ENCODE measurements around the gene SLC4A8. TPM values are rescaled to one million over a fixed set of nuclear protein-coding genes. Genes with fewer than 3 reads are reported as not detected.
A peak's percentile ranks its signal among the peaks of the same experiment; 100 is the strongest.

Gene SLC4A8
- total and polyA plus RNA-seq, 8 donors: 0.29 to 9.7 (median 0.97) TPM

DNA sequence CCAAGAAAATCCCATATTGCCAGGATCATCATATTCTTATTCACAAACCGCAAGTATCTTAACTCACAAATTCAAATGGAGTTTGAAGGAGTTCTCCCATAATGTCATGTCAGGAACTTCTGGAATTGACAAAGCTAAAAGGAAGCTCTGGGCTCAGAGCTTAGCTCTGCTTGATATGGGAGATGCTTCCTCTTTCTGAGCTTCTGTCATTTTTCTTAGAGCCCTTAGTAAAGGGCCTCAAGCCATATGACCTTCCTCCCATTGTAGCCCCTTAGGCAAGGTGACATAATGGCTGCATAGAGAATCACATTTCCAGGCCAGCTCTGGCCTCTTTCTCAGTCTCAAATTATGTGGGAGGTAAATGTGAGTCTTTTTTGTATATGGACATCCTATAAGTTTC, 40.9 kb downstream of the SLC4A8 start:
- Histone ChIP-seq H3K4me3 (no peak overlapping the region), H3K27me3 (no peaks in the 10 kb centered on the region), H3K9me3 (no peaks in the 10 kb centered on the region), H3K36me3 (no peaks in the 10 kb centered on the region), H3K27ac (no peak overlapping the region), H3K4me1 (peaks cover 0 to 12% (median 5%) of the 10 kb centered on the region in 4 donors)
- TF ChIP-seq, protein P1, sequence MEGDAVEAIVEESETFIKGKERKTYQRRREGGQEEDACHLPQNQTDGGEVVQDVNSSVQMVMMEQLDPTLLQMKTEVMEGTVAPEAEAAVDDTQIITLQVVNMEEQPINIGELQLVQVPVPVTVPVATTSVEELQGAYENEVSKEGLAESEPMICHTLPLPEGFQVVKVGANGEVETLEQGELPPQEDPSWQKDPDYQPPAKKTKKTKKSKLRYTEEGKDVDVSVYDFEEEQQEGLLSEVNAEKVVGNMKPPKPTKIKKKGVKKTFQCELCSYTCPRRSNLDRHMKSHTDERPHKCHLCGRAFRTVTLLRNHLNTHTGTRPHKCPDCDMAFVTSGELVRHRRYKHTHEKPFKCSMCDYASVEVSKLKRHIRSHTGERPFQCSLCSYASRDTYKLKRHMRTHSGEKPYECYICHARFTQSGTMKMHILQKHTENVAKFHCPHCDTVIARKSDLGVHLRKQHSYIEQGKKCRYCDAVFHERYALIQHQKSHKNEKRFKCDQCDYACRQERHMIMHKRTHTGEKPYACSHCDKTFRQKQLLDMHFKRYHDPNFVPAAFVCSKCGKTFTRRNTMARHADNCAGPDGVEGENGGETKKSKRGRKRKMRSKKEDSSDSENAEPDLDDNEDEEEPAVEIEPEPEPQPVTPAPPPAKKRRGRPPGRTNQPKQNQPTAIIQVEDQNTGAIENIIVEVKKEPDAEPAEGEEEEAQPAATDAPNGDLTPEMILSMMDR (IDR thresholded peaks at IDR 0.05): no peak
- TF ChIP-seq EP300 (IDR thresholded peaks at IDR 0.05) (no peak), POLR2A (IDR thresholded peaks at IDR 0.05) (no peak), POLR2AphosphoS5 (IDR thresholded peaks at IDR 0.05) (no peak)
- 89 to 100% (median 95%) methylated on average over 1 of the region's 1 CpG for WGBS, 5 donors
- no peak for DNase-seq
- intact Hi-C loops (cut with DNase I; ENCODE audit: low total_unique reads): no loop called here

DNA sequence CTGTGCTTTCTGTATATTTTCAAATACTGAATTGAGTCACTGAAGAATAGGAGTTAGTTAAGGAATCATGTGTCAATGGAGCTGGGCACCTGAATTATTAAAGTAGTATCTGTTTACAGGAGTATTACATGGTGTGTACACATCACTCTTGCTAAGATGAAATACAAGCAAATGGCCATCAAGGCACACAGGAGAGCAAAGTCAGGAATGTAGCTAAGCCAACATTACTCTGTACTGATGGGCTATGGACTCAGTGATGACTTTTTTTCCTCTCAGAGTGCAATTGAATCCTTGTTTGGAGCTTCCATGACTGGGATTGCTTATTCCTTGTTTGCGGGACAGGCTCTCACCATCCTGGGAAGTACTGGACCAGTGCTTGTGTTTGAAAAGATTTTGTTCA, 45.5 kb downstream of the SLC4A8 start:
- H3K27ac ChIP-seq: no peak overlapping the region
- H3K36me3 ChIP-seq: no peaks in the 10 kb centered on the region
- no peak for DNase-seq
- H3K9me3 ChIP-seq: no peaks in the 10 kb centered on the region
- H3K4me3 ChIP-seq: no peak overlapping the region
- TF ChIP-seq POLR2A (IDR thresholded peaks at IDR 0.05): no peak
- no peak for TF ChIP-seq EP300 (IDR thresholded peaks at IDR 0.05)
- TF ChIP-seq POLR2AphosphoS5 (IDR thresholded peaks at IDR 0.05): no peak
- TF ChIP-seq, protein P1 (IDR thresholded peaks at IDR 0.05): no peak
- H3K4me1 ChIP-seq: peaks cover 0 to 1% (median 0%) of the 10 kb centered on the region in 4 donors
- intact Hi-C loops (cut with DNase I; ENCODE audit: low total_unique reads): no loop called here
- 96 to 100% (median 100%) methylated on average over 1 of the region's 1 CpG for WGBS, 5 donors
- no peaks in the 10 kb centered on the region for H3K27me3 ChIP-seq

DNA sequence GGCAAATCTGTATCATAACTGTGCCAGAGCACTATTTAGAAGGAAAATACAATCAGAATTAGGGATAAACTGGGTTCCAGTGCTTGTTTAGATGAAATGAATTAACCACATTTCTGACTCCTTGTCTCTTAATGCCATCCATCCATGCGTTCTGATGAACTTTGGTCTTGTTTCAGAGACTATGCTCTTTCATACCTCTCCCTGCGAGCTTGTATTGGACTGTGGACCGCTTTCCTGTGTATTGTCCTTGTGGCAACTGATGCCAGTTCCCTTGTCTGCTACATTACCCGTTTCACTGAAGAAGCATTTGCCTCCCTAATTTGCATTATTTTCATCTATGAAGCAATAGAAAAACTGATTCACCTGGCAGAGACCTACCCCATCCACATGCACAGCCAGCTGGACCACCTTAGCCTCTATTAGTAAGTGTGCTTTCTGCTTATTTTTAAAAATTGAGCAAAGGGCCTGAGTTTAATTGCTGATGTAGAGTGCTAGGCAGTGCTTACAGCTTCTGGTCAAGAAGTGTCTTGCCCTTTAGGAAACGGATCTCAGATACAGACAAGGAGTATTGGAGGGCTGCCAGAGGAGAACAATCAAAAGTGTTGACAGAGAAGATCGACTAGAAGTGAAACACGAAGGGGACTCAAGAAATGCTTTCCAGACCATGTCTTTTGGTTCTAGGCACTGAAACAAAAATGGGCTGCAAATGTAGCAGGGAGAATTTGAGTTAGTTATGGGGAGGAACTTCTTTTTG, 46.7 kb downstream of the SLC4A8 start:
- peak in 1 of 2 donors; percentile 16 for DNase-seq

DNA sequence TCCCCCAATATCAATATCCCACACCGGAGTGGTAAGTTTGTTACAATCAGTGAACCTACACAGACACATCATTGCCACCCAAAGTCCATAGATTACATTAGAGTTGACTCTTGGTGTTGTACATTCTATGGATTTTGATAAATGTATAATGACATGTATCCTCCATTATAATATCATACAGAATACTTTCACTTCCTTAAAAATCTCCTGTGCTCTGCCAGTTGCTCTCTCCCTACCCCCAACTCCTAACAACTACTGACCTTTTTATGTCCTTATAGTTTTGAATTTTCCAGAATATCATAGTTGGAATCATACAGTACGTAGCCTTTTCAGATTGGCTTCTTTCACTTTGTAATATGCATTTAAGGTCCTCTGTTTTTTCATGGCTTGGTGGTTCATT, 48.4 kb downstream of the SLC4A8 start:
- peaks cover 0 to 5% (median 0%) of the 10 kb centered on the region in 4 donors for H3K4me1 ChIP-seq
- TF ChIP-seq, protein P1 (IDR thresholded peaks at IDR 0.05): no peak
- TF ChIP-seq POLR2A (IDR thresholded peaks at IDR 0.05): no peak
- TF ChIP-seq POLR2AphosphoS5 (IDR thresholded peaks at IDR 0.05): no peak
- WGBS, 5 donors: 91 to 99% (median 97%) methylated on average over 2 of the region's 2 CpGs
- no peaks in the 10 kb centered on the region for H3K36me3 ChIP-seq
- no peak overlapping the region for H3K4me3 ChIP-seq
- intact Hi-C loops (cut with DNase I; ENCODE audit: low total_unique reads): no loop called here
- H3K27me3 ChIP-seq: no peaks in the 10 kb centered on the region
- no peaks in the 10 kb centered on the region for H3K9me3 ChIP-seq
- no peak overlapping the region for H3K27ac ChIP-seq
- no peak for DNase-seq

More for the DNA sequence above, 46.7 kb downstream of the SLC4A8 start:
- Histone ChIP-seq H3K36me3 (no peaks in the 10 kb centered on the region), H3K4me1 (peaks cover 0 to 5% (median 0%) of the 10 kb centered on the region in 4 donors), H3K27me3 (no peaks in the 10 kb centered on the region), H3K4me3 (no peak overlapping the region), H3K27ac (no peak overlapping the region), H3K9me3 (no peaks in the 10 kb centered on the region)
- WGBS, 5 donors: 54 to 62% (median 59%) methylated on average over 7 of the region's 7 CpGs
- TF ChIP-seq, protein P1 (IDR thresholded peaks at IDR 0.05): no peak
- TF ChIP-seq EP300 (IDR thresholded peaks at IDR 0.05): no peak
- no peak for TF ChIP-seq POLR2AphosphoS5 (IDR thresholded peaks at IDR 0.05)
- TF ChIP-seq POLR2A (IDR thresholded peaks at IDR 0.05): no peak
- intact Hi-C loops (cut with DNase I; ENCODE audit: low total_unique reads): no loop called here
